GM13977 (cell line): ENCODE data around the gene IFT27.

ENCODE experiments used
- DNase-seq: peaks from one replicate; pipeline ENCODE4 v3.0.0; 2012; ENCODE audit warnings: low spot score
- CTCF ChIP-seq: IDR thresholded peaks from 2 replicates; pipeline ENCODE4 v1.5.1; 2012; ENCODE audit warnings: mild to moderate bottlenecking, control low read depth; ENCODE audit not compliant: insufficient read depth; ENCODE audit errors: extremely low read depth, missing control alignments
- in situ Hi-C: fragments of 300-500 bp; cut with MboI; formaldehyde crosslinking; loops from one replicate; pipeline ENCODE4 v1.12.0; 2022; ENCODE audit warnings: low sequenced_read_pairs, low pct_unique_long_range_greater_than_20kb, mixed read lengths, inconsistent platforms; ENCODE audit not compliant: unreplicated experiment

IFT27 gene

GRCh38 chr22:36772451-36772850 is 3.5 kb downstream of the IFT27 start:
- in situ Hi-C loops, result loop anchor here (10.0 kb wide), 1 partner anchor 432 kb away; no protein-coding TSS in a partner anchor
- DNase-seq, result no peak
- no peak for TF ChIP-seq CTCF

- in situ Hi-C loops, result loop anchor here (10.0 kb wide), 1 partner anchor 433 kb away; no protein-coding TSS in a partner anchor
- TF ChIP-seq CTCF, result no peak
- DNase-seq, result no peak
These were observed 4.4 kb downstream of the IFT27 start for GRCh38 chr22:36771356-36772063.

- in situ Hi-C loops, result loop anchor here (10.0 kb wide), 1 partner anchor 434 kb away; no protein-coding TSS in a partner anchor
- no peak for TF ChIP-seq CTCF
- DNase-seq, result no peak
These were observed 5.2 kb downstream of the IFT27 start for GRCh38 chr22:36770513-36771231.

- no peak for DNase-seq
- in situ Hi-C loops, result loop anchor here (10.0 kb wide), 1 partner anchor 435 kb away; no protein-coding TSS in a partner anchor
- TF ChIP-seq CTCF, result no peak
These were observed 6.1 kb downstream of the IFT27 start for GRCh38 chr22:36769541-36770512.

GRCh38 chr22:36768616-36769015 is 7.3 kb downstream of the IFT27 start:
- no peak for DNase-seq
- in situ Hi-C loops, result no loop called here
- no peak for TF ChIP-seq CTCF

GRCh38 chr22:36768141-36768540 is 7.8 kb downstream of the IFT27 start:
- no peak for DNase-seq
- in situ Hi-C loops, result no loop called here
- TF ChIP-seq CTCF, result no peak
